CD14-positive monocyte (primary cell): Measurements from ENCODE around the gene TRAPPC10. TPM values are rescaled to one million over a fixed set of nuclear protein-coding genes. Genes with fewer than 3 reads are reported as not detected.
"Not testable (repeated sequence)": the region's sequence is repeated elsewhere in the genome, so short reads cannot be mapped to it uniquely, and the experiment has no call there.

ENCODE experiments used
- DNase-seq, 3 donors: peaks; one replicate each; pipeline ENCODE4 v3.0.0-alpha.2; 2011 to 2022
- H2AFZ ChIP-seq: 2 replicates; pipeline ENCODE4 v1.6.0; 2012; ENCODE audit warnings: mild to moderate bottlenecking, low read depth, low read length, inconsistent platforms; ENCODE audit not compliant: insufficient read depth, poor library complexity, severe bottlenecking
- H3K27ac ChIP-seq, 2 donors: 1 replicate in 1 of 2; 2 replicates in 1 of 2; pipeline ENCODE4 v1.5.1; 2012 to 2013; ENCODE audit warnings: low read length in 2 of 2, control low read depth in 1 of 2, inconsistent platforms in 1 of 2, low read depth in 1 of 2, mild to moderate bottlenecking in 1 of 2
- H3K27me3 ChIP-seq, 2 donors: one replicate each; pipeline versions ENCODE4 v1.6.0 to v1.6.1; 2011 to 2013; ENCODE audit warnings: low read length in 2 of 2; ENCODE audit not compliant: control insufficient read depth in 2 of 2, insufficient read depth in 2 of 2
- H3K36me3 ChIP-seq, 2 donors: replicated peaks in 1 of 2; 1 replicate in 1 of 2; 2 replicates in 1 of 2; pipeline versions ENCODE4 v1.5.1 to v1.6.1; 2012 to 2013; ENCODE audit warnings: low read length in 2 of 2, control low read depth in 1 of 2, inconsistent platforms in 1 of 2, mild to moderate bottlenecking in 1 of 2; ENCODE audit not compliant: insufficient read depth in 2 of 2, control insufficient read depth in 1 of 2
- H3K4me1 ChIP-seq, 2 donors: 1 replicate in 1 of 2; 2 replicates in 1 of 2; pipeline versions ENCODE4 v1.5.1 to v1.6.1; 2012 to 2013; ENCODE audit warnings: low read length in 2 of 2, control low read depth in 1 of 2, inconsistent platforms in 1 of 2, mild to moderate bottlenecking in 1 of 2, moderate library complexity in 1 of 2; ENCODE audit not compliant: insufficient read depth in 2 of 2, control insufficient read depth in 1 of 2
- H3K4me2 ChIP-seq: replicated peaks from 2 replicates; pipeline ENCODE3; 2012; ENCODE audit warnings: low read length, moderate library complexity, mild to moderate bottlenecking; ENCODE audit not compliant: poor library complexity, severe bottlenecking; ENCODE audit errors: extremely low read depth
- H3K4me3 ChIP-seq, 3 experiments: fragments of 200-600 bp in 1 of 3; sonication (generic) in 1 of 3; replicated peaks in 1 of 3; 1 replicate in 2 of 3; 2 replicates in 1 of 3; pipeline ENCODE4 v1.5.1; 2011 to 2013; ENCODE audit warnings: low read length in 3 of 3, mild to moderate bottlenecking in 3 of 3, control low read depth in 2 of 3, low read depth in 2 of 3, inconsistent platforms in 1 of 3, moderate library complexity in 1 of 3
- H3K79me2 ChIP-seq: 2 replicates; pipeline ENCODE4 v1.6.0; 2012; ENCODE audit warnings: mild to moderate bottlenecking, control low read depth, inconsistent platforms, low read length, moderate library complexity; ENCODE audit not compliant: insufficient read depth
- H3K9ac ChIP-seq: 2 replicates; pipeline ENCODE4 v1.6.0; 2017; ENCODE audit warnings: low read length, mild to moderate bottlenecking; ENCODE audit not compliant: insufficient read depth, poor library complexity, severe bottlenecking
- H3K9me3 ChIP-seq, 2 donors: replicated peaks in 1 of 2; 1 replicate in 1 of 2; 2 replicates in 1 of 2; pipeline versions ENCODE4 v1.5.1 to v1.6.1; 2012 to 2013; ENCODE audit warnings: low read length in 2 of 2, control low read depth in 1 of 2; ENCODE audit not compliant: control insufficient read depth in 1 of 2, insufficient read depth in 1 of 2
- H4K20me1 ChIP-seq: 2 replicates; pipeline ENCODE4 v1.6.0; 2012; ENCODE audit warnings: mild to moderate bottlenecking, low read length, control low read depth, moderate library complexity; ENCODE audit not compliant: insufficient read depth
- H3K27ac Mint-ChIP-seq, 7 donors: one replicate each; pipeline ENCODE4 v1.8.0; 2020; ENCODE audit warnings: mild to moderate bottlenecking in 7 of 7, mixed read lengths in 7 of 7, moderate library complexity in 6 of 7, inconsistent platforms in 2 of 7
- H3K27me3 Mint-ChIP-seq, 3 donors: one replicate each; pipeline ENCODE4 v1.8.0; 2021 to 2022; ENCODE audit warnings: low read depth in 3 of 3, mild to moderate bottlenecking in 3 of 3, mixed read lengths in 3 of 3, moderate library complexity in 3 of 3, inconsistent platforms in 1 of 3
- H3K36me3 Mint-ChIP-seq, 2 donors: one replicate each; pipeline ENCODE4 v1.8.0; 2020; ENCODE audit warnings: mixed read lengths in 2 of 2, inconsistent platforms in 1 of 2, mild to moderate bottlenecking in 1 of 2
- H3K4me1 Mint-ChIP-seq: one replicate; pipeline ENCODE4 v1.8.0; 2020; ENCODE audit warnings: mild to moderate bottlenecking, mixed read lengths
- H3K4me3 Mint-ChIP-seq, 2 donors: one replicate each; pipeline ENCODE4 v1.8.0; 2020; ENCODE audit warnings: mild to moderate bottlenecking in 2 of 2, mixed read lengths in 2 of 2, moderate library complexity in 1 of 2
- H3K9me3 Mint-ChIP-seq, 7 donors: one replicate each; pipeline ENCODE4 v1.8.0; 2020 to 2022; ENCODE audit warnings: mixed read lengths in 7 of 7, mild to moderate bottlenecking in 6 of 7, moderate library complexity in 6 of 7, inconsistent platforms in 2 of 7
- WGBS: methylation state at CpG from one replicate; pipeline ENCODE4 v1.1.5; 2013; ENCODE audit warnings: missing lambda C conversion rate; ENCODE audit not compliant: insufficient coverage; 5-methylcytosine and 5-hydroxymethylcytosine counted together
- intact Hi-C, 2 donors: fragments of 100-400 bp; cut with micrococcal nuclease; formaldehyde crosslinking; loops; one replicate each; pipeline versions ENCODE4 v1.15.0 to v1.15.1; 2023
- polyA plus RNA-seq, 3 donors: library from polyadenylated mRNA; depleted of rRNA in 1 of 3; unstranded in 2 of 3; stranded (reverse) in 1 of 3; fragments of 300-500 nt in 2 of 3; fragments of >200 nt in 1 of 3; fragmentation: Illumina TruSeq in 2 of 3; gene quantifications; 1 replicate in 2 of 3; 2 replicates in 1 of 3; pipeline ENCODE4 v1.2.3, GENCODE V29; 2012 to 2021

Gene TRAPPC10
- polyA plus RNA-seq, 3 donors: 5.9 to 40.6 (median 8.6) TPM

- H3K4me1 Mint-ChIP-seq, H3K4me3 ChIP-seq, H2AFZ ChIP-seq, H3K27me3 Mint-ChIP-seq, H3K27ac Mint-ChIP-seq, H3K36me3 ChIP-seq, H3K4me1 ChIP-seq, H3K9me3 Mint-ChIP-seq, H3K79me2 ChIP-seq, DNase-seq, intact Hi-C loops, H3K27me3 ChIP-seq, H3K36me3 Mint-ChIP-seq, H3K9me3 ChIP-seq, H3K9ac ChIP-seq, H3K4me3 Mint-ChIP-seq, H3K27ac ChIP-seq, H3K4me2 ChIP-seq, H4K20me1 ChIP-seq: not testable (repeated sequence)
- WGBS: no CpG with 5 or more reads among the region's 17 CpGs
Observed at GRCh38 chr21:44143380-44143779, 131.3 kb downstream of the TRAPPC10 start.

DNA sequence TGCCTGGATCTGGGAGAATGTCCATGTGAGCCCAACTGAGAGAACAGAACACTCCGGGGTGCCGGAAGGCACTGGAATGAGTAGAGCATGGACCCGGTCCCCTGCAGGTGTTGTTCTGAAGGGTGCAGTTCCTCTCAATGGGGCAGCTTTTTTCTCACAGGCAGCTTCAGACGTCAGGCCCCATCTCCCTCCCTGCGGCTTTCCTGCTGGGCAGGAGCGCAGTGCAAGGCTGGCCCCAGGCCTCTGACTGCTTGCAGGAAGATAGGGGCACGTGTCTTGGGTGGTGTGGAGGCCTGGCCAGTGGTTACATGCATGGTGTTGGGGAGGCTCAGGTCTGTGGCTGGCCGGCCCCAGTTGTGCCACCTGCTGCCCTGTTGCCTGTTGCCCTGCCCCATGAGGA, 131.9 kb downstream of the TRAPPC10 start:
- DNase-seq, H3K4me1 ChIP-seq, H3K9me3 ChIP-seq, H4K20me1 ChIP-seq, intact Hi-C loops, H3K4me3 Mint-ChIP-seq, H3K36me3 Mint-ChIP-seq, H3K27me3 ChIP-seq, H3K4me3 ChIP-seq, H3K36me3 ChIP-seq, H3K4me2 ChIP-seq, H3K27ac ChIP-seq, H3K9me3 Mint-ChIP-seq, H3K27me3 Mint-ChIP-seq, H3K9ac ChIP-seq, H3K79me2 ChIP-seq, H2AFZ ChIP-seq, H3K4me1 Mint-ChIP-seq, H3K27ac Mint-ChIP-seq: not testable (repeated sequence)
- WGBS: no CpG with 5 or more reads among the region's 8 CpGs

- H3K36me3 ChIP-seq, H3K27ac Mint-ChIP-seq, H4K20me1 ChIP-seq, H3K27me3 ChIP-seq, intact Hi-C loops, H3K79me2 ChIP-seq, H3K9me3 Mint-ChIP-seq, DNase-seq, H3K9me3 ChIP-seq, H3K27me3 Mint-ChIP-seq, H3K4me3 ChIP-seq, H3K4me2 ChIP-seq, H3K4me3 Mint-ChIP-seq, H3K27ac ChIP-seq, H3K4me1 ChIP-seq, H2AFZ ChIP-seq, H3K36me3 Mint-ChIP-seq, H3K9ac ChIP-seq, H3K4me1 Mint-ChIP-seq: not testable (repeated sequence)
- WGBS: no CpG with 5 or more reads among the region's 22 CpGs
Observed at GRCh38 chr21:44144784-44145602, 132.9 kb downstream of the TRAPPC10 start.

DNA sequence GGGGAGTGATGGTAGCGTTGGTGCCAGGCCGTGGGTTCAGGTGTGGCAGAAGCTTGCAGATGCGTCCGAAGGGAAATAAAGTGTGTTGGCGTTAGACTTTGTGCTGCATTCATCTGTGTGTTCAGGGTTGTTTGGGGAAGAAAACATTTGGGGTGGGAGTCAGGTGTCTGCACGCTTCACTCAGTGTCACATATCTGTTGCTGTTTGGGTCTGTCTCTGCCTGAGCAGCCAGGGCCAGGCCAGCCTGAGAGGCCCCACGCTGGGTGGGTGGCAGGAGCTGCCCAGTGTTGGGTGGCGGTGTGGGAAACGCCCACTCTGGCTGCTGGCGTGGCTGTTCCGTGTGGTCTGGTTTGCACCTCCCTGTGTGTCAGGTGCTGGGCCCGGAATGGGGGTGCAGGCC, 133.5 kb downstream of the TRAPPC10 start:
- H3K27me3 Mint-ChIP-seq, H4K20me1 ChIP-seq, H2AFZ ChIP-seq, H3K4me2 ChIP-seq, H3K27me3 ChIP-seq, intact Hi-C loops, H3K4me3 Mint-ChIP-seq, H3K27ac Mint-ChIP-seq, H3K9me3 Mint-ChIP-seq, H3K4me1 Mint-ChIP-seq, H3K36me3 ChIP-seq, H3K4me3 ChIP-seq, H3K4me1 ChIP-seq, H3K79me2 ChIP-seq, H3K36me3 Mint-ChIP-seq, DNase-seq, H3K9ac ChIP-seq, H3K27ac ChIP-seq, H3K9me3 ChIP-seq: not testable (repeated sequence)
- no CpG with 5 or more reads among the region's 12 CpGs for WGBS
